K562 (cell line): ENCODE results near the gene ZNF574. TPM values are rescaled to one million over a fixed set of nuclear protein-coding genes. Genes with fewer than 3 reads are reported as not detected.
A peak's percentile ranks its signal among the peaks of the same experiment; 100 is the strongest.

ENCODE experiments used
- BRD9 ChIP-seq: fragments of 450-650 bp; IDR thresholded peaks from 2 replicates; pipeline ENCODE4 v1.6.1; 2018; ENCODE audit warnings: low read depth; ENCODE audit not compliant: partially characterized antibody
- CSDE1 ChIP-seq, 2 experiments: fragments of 450-650 bp; IDR thresholded peaks; 2 replicates each; pipeline ENCODE4 v1.6.1; 2016; ENCODE audit warnings: mild to moderate bottlenecking in 1 of 2
- DNMT1 ChIP-seq: fragments of 450-650 bp; IDR thresholded peaks from 2 replicates; pipeline ENCODE4 v1.6.1; 2016; ENCODE audit warnings: antibody characterized with exemption, mild to moderate bottlenecking
- ETV1 ChIP-seq: fragments of 450-650 bp; conservative IDR thresholded peaks from 2 replicates; pipeline ENCODE4 v1.6.1; 2016; ENCODE audit warnings: missing genetic modification characterization, control low read depth, low read depth, missing compliant biosample characterization
- KAT8 ChIP-seq: fragments of 450-650 bp; IDR thresholded peaks from 2 replicates; pipeline ENCODE4 v1.6.1; 2016; ENCODE audit warnings: low read depth, mild to moderate bottlenecking
- KLF16 ChIP-seq: IDR thresholded peaks from 2 replicates; pipeline ENCODE4 v1.6.1; 2016; ENCODE audit warnings: antibody characterized with exemption
- LEF1 ChIP-seq: fragments of 450-650 bp; IDR thresholded peaks from 2 replicates; pipeline ENCODE4 v1.6.1; 2016; ENCODE audit warnings: mild to moderate bottlenecking
- NFIC ChIP-seq: fragments of 450-650 bp; IDR thresholded peaks from 2 replicates; pipeline ENCODE4 v1.6.1; 2017; ENCODE audit warnings: mild to moderate bottlenecking, inconsistent platforms
- ZBTB43 ChIP-seq: sonication (generic); formaldehyde crosslinking; IDR thresholded peaks from 2 replicates; pipeline ENCODE4 v1.8.0; 2023; ENCODE audit warnings: mild to moderate bottlenecking, missing genetic modification reagents
- ZNF318 ChIP-seq, 2 experiments: fragments of 450-650 bp; IDR thresholded peaks; 2 replicates each; pipeline ENCODE4 v1.6.1; 2016; ENCODE audit warnings: mild to moderate bottlenecking in 2 of 2, borderline replicate concordance in 1 of 2, low read depth in 1 of 2, moderate library complexity in 1 of 2
- ZNF407 ChIP-seq: fragments of 450-650 bp; IDR thresholded peaks from 2 replicates; pipeline ENCODE4 v1.6.1; 2016; ENCODE audit warnings: low read depth
- ZNF586 ChIP-seq: fragments of 450-650 bp; formaldehyde crosslinking; conservative IDR thresholded peaks from 2 replicates; pipeline ENCODE4 v1.4.0; 2020; ENCODE audit warnings: mild to moderate bottlenecking, moderate library complexity
- polyA plus RNA-seq, 8 experiments: library from polyadenylated mRNA; depleted of rRNA in 4 of 8; stranded (reverse) in 5 of 8; unstranded in 3 of 8; fragments of >200 nt; fragmentation: Nextera tagmentation in 2 of 8; fragmentation: Illumina TruSeq in 1 of 8; extraction: Ambion mirVana in 2 of 8; extraction: Trizol in 1 of 8; gene quantifications; 2 replicates each; pipeline versions ENCODE4 v1.2.1 to v1.2.3, GENCODE V29; 2011 to 2014; ENCODE audit warnings: inconsistent platforms in 1 of 8, missing spikeins in 1 of 8
- total RNA-seq, 7 experiments: library from RNA; depleted of rRNA in 6 of 7; stranded (reverse); fragments of >200 nt in 6 of 7; fragmentation: Illumina TruSeq in 2 of 7; extraction: Trizol in 2 of 7; gene quantifications; 2 replicates each; pipeline versions ENCODE4 v1.2.1 to v1.2.3, GENCODE V29; 2011 to 2021; ENCODE audit warnings: low replicate concordance in 1 of 7

ZNF574 gene
- total and polyA plus RNA-seq, 9 of the 15 experiments (the other 6 are each of a cell fraction or from before 2014, with no cell fraction given), result 0.24 to 20.7 (median 8.4) TPM

- peak; percentile 88 for TF ChIP-seq ZBTB43 (CRISPR knock-in tag)
- peak; percentile 2; the same call in 1 of the 2 replicates for TF ChIP-seq ETV1 (tag)
- peak; percentile 96 for TF ChIP-seq BRD9
- no peak for TF ChIP-seq KLF16
- TF ChIP-seq CSDE1 (IDR thresholded peaks at IDR 0.05), result peak in 1 of 2 experiments; percentile 83; a peak in 1 of 4 replicates
- TF ChIP-seq KAT8, result 0 out of 2 replicates have a peak, but pooled peaks have one; percentile 79
- peak in 1 of 2 experiments; percentile 43; a peak in 1 of 4 replicates for TF ChIP-seq ZNF318 (IDR thresholded peaks at IDR 0.05; ENCODE audit: borderline replicate concordance in 1 of 2, low read depth in 1 of 2)
- TF ChIP-seq ZNF407, result peak; percentile 34; the same call in 1 of the 2 replicates
- no peak for TF ChIP-seq ZNF586 (CRISPR knock-in tag)
- peak; percentile 82; the same call in 1 of the 2 replicates for TF ChIP-seq DNMT1
- TF ChIP-seq LEF1, result 0 out of 2 replicates have a peak, but pooled peaks have one; percentile 21
- peak; percentile 49; the same call in 1 of the 2 replicates for TF ChIP-seq NFIC
Observed at GRCh38 chr19:42075364-42075615, 676 bp upstream of the ZNF574 start (continued).
